Fibroblast of the conjunctiva (primary cell): ENCODE measurements around the gene CADM2.
A peak's percentile ranks its signal among the peaks of the same experiment; 100 is the strongest.

ENCODE experiments used
- DNase-seq: peaks from one replicate; pipeline ENCODE4 v3.0.0-alpha.2; 2010; ENCODE audit warnings: low read depth

Gene CADM2

GRCh38 chr3:85321892-85322291, 363.1 kb downstream of the CADM2 start:
- no peak for DNase-seq

DNA sequence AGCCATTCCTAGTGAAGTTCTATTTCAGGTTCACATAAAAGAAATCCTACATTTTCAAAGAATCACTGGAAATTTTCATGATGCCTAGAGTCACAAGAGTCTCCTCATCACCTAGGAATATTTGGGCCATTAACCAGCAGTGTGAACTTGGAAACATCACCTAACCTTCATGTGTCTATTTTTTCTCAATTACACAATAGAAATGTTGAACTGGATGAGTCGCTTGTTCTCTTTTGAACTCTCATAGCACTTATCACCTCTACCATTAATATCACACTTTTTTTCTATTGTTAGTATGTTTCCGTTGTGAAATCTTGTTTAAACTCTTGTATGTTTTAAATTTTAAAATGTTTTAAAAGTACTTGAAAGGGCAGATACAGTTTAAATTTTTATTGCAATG, 371.3 kb downstream of the CADM2 start:
- no peak for DNase-seq

DNA sequence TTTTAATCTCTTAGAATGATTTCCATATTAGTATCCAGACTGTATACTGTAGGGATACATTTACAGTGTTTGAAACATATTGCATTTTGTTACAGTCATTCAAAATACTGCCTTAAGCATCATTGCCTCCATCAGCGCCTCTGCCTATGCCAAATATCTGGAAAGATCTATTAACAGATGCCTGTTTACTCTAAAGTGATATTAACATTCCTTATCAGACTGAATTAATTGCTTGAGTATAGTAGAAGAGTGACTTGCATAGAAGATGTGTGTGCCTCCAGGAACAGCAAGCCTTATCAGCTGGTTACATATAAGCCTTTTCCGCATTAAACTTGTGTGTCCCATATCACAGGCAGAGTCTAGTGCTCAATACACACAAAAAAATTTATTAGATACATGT, 379.1 kb downstream of the CADM2 start:
- DNase-seq, result no peak

- DNase-seq, result no peak
Observed at GRCh38 chr3:85342915-85343314, 384.1 kb downstream of the CADM2 start.

GRCh38 chr3:85355572-85355971, 396.8 kb downstream of the CADM2 start:
- no peak for DNase-seq

DNA sequence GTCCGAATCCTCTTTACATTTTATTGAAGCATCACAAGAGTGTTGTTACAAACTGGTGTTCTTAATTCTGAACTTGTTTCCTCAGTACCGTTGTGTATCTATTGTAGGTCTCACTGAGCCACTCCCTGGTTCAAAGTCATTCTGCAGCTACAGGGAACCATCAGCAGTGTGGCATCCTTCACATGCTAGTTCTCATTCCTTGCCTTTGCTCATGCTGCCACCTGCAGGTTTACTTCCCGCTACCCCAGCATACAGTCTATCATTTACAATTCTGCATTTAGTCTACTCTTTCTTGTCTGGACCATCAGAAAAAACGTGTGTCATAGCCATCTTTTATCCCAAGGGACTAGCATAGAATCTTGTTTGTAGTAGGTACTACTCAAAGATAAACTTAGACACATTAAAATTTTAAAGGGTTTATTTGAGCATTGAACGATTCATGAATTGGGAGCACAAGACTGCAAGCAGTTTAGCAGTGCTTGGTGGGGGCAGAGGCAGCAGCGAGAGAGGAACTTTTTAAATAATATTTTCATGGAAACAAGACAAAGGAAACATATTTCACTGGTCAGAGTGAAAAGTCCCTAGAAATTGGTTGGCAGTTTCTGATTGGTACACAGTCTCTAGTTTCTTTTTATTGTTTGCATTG, 402.1 kb downstream of the CADM2 start:
- peak; percentile 8 for DNase-seq

DNA sequence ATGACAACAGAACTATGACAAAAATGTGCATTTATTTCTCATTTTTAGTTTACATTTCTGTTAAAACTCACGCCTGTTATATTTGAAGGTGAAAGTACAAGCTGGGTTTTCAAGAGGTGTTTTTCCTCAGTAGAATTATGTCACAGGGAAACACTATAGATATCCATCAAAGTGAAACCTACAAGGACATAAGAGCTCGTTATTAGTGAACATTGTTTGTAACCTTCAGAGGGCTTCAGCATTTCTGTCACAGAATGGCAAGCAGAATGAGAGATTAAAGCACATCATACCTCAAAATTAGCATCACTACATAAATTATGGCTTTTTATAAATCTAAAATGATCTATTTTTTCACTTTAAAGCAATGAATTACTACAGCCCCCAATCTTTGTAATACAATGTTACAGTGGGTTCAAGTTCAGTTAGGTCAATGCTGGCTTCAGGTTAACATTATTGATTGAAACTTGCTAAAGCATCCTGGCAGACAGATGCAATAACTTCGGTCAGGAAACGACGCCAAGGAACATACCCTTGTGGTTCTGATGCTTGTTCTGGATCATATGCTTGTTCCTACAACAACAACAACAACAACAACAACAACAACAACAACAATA, 405.6 kb downstream of the CADM2 start:
- DNase-seq, result no peak

DNA sequence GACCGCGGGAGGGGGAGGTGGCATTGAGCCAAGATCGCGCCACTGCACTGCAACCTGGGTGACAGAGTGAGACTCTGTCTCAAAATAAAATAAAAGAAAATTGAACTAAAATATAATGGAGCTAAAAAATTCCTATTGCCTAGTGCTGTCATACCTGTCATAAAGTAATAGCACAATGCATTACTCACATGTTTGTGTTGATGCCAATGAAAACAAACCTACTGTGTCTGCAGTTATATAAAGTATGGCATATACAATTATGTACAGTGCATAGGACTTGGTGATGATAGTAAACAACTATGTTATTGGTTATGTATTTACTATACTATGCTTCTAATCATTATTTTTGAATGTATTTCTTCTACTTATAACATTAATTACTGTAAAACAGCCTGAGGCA, 411.6 kb downstream of the CADM2 start:
- DNase-seq, result no peak

GRCh38 chr3:85376131-85376530, 417.3 kb downstream of the CADM2 start:
- DNase-seq, result no peak

DNA sequence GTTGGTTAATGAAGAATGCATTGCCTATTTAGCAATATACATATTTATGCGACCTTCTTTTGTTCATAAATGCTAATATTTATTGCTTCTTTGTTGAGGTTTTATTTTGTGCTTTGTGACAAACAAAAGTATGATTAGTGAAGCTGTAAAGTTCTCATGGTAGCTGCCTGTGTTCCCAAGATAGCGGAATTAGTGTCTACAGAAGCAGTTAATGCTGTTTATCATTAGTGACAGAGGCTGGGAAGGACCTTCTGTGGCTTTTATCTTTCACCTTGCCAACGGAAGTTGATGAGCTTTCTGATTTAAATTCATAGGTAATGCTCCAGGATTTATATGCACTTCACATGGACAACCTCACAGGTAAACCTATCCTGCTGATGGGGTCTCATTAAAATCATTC, 418.3 kb downstream of the CADM2 start:
- DNase-seq, result no peak

- no peak for DNase-seq
Observed at GRCh38 chr3:85384372-85384771, 425.6 kb downstream of the CADM2 start.

- DNase-seq, result no peak
Observed at GRCh38 chr3:85387913-85388505, 429.2 kb downstream of the CADM2 start.

DNA sequence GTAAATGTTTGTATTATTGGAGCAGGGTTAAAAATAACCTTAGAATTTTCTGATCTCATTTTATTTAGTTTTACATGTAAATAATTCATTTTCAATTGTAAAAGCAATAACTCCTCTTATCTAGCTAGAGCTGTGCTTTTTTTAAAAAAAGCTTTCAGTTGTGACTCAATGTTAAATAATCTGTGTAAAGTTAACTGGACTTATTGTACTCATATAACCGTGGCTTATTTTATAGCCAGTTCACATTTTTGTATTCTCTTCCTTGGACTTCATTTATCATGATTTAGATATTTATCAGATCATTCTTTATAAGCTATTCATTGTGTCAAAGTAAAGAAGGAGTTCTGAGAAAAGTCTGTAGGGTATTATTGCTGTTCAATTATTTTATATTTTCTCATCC, 435.6 kb downstream of the CADM2 start:
- no peak for DNase-seq

GRCh38 chr3:85397434-85397833, 438.6 kb downstream of the CADM2 start:
- no peak for DNase-seq

- no peak for DNase-seq
Observed at GRCh38 chr3:85426121-85426520, 467.3 kb downstream of the CADM2 start.

GRCh38 chr3:85427467-85427866, 468.7 kb downstream of the CADM2 start:
- no peak for DNase-seq

- no peak for DNase-seq
Observed at GRCh38 chr3:85432081-85432480, 473.3 kb downstream of the CADM2 start.

GRCh38 chr3:85433319-85433718, 474.5 kb downstream of the CADM2 start:
- DNase-seq, result no peak

GRCh38 chr3:85455561-85456200, 496.9 kb downstream of the CADM2 start:
- DNase-seq, result no peak

DNA sequence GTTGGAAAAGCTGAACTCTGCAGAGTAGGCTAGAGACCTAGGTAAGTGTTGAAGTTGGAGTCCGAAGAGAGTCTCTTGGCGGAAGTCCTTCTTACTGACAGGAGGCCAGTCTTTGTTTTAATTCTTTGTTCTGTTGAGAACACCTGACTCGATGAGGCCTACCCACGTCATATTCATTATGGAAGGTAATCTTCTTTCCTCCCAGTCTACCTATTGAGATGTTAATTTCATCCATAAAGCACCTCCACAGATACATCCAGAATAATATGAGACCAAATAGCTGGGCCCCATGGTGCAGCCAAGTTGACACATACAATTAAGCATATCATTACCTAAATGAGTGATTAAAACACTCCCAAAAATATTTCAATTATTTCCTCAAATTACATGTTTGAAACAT, 515.5 kb downstream of the CADM2 start:
- DNase-seq, result no peak

- no peak for DNase-seq
Observed at GRCh38 chr3:85475346-85475745, 516.6 kb downstream of the CADM2 start.

DNA sequence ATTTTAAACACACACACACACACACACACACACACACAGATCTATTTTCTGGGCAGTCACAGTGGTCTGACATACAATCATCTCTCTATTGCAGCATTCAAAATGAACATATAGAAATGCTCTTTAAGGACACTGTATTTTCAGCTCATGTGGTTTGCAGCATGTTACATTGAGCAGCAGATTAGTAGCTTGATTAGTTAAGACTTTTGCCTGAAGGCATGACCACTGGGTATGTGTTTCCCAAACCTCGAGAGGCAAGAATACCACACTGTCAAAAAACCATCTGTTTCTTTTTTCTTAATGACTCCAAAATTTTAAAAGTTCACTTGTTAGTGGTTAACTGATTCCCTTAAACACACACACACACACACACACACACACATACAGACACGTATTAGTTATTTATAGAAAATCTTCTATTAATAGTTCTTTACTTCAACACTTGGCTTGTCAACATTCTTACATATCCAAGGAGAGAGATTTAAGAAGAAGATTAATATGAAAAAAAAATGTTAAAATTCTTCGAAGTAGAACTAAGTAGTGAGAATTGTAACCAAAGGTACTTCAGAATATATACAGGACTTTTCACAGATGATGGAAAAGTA, 518.2 kb downstream of the CADM2 start:
- no peak for DNase-seq
